Adrenal gland (tissue), 5 donors: ENCODE results near the gene MGAT5B.

ENCODE experiments used
- CTCF ChIP-seq, 6 experiments: fragments of 450-650 bp in 4 of 6; fragments of 200-600 bp in 2 of 6; sonication (generic) in 1 of 6; IDR thresholded peaks; 1 replicate in 5 of 6; 2 replicates in 1 of 6; pipeline versions ENCODE4 v1.5.1 to v1.8.0; 2016 to 2021; ENCODE audit warnings: antibody characterized with exemption in 6 of 6, mild to moderate bottlenecking in 2 of 6, moderate library complexity in 1 of 6
- POLR2A ChIP-seq, 2 donors: fragments of 450-650 bp; IDR thresholded peaks; one replicate each; pipeline ENCODE4 v1.6.1; 2017; ENCODE audit warnings: antibody characterized with exemption in 2 of 2, mild to moderate bottlenecking in 2 of 2, moderate library complexity in 1 of 2
- donor health status: DM: no; HTN: no; CAD: no.

- no peak for TF ChIP-seq CTCF (IDR thresholded peaks at IDR 0.05)
- no peak for TF ChIP-seq POLR2A (IDR thresholded peaks at IDR 0.05)
These were observed 678 bp downstream of the MGAT5B start for GRCh38 chr17:76868669-76869495.
